Measurements from ENCODE around the gene ATAD3B.
A peak's percentile ranks its signal among the peaks of the same experiment; 100 is the strongest.

The ATAD3B gene

GRCh38 chr1:1535201-1536018, 63.8 kb downstream of the ATAD3B start:
- no peak for DNase-seq

- no peak for DNase-seq
Measured at GRCh38 chr1:1536019-1536937, 64.7 kb downstream of the ATAD3B start.

GRCh38 chr1:1536938-1537546, 65.5 kb downstream of the ATAD3B start:
- DNase-seq, result no peak

- no peak for DNase-seq
Measured at GRCh38 chr1:1537626-1538250, 66.2 kb downstream of the ATAD3B start.

GRCh38 chr1:1538334-1538733, 66.8 kb downstream of the ATAD3B start:
- no peak for DNase-seq

GRCh38 chr1:1538989-1539309, 67.4 kb downstream of the ATAD3B start:
- no peak for DNase-seq

- DNase-seq, result peak; percentile 51
Measured at GRCh38 chr1:1539310-1540089, 67.9 kb downstream of the ATAD3B start.

GRCh38 chr1:1540090-1540817, 68.7 kb downstream of the ATAD3B start, which contains the start of gene TMEM240:
Gene TMEM240, minus strand, starts transcription at chr1:1540624. Its CDS starts 278 bp downstream, at chr1:1540346.
- peak; percentile 65 for DNase-seq

- no peak for DNase-seq
Measured at GRCh38 chr1:1540818-1541628, 69.5 kb downstream of the ATAD3B start.

GRCh38 chr1:1541956-1542765, 70.6 kb downstream of the ATAD3B start:
- DNase-seq, result no peak

GRCh38 chr1:1542766-1543705, 71.5 kb downstream of the ATAD3B start:
- DNase-seq, result no peak

GRCh38 chr1:1543706-1544099, 72.1 kb downstream of the ATAD3B start:
- no peak for DNase-seq

GRCh38 chr1:1544544-1544943, 73.0 kb downstream of the ATAD3B start:
- DNase-seq, result no peak
